Activated T-helper 2 cell treated with anti-CD3 and anti-CD28 coated beads, Interferon-gamma antibody, Interleukin-2, Interleukin-4, amounts not matched to agents 10 μg/mL and 5 μg/mL and 100 μg/mL, durations not matched to agents 14 hours and 24 hours and 36 hours (primary cell): Measurements from ENCODE around the gene HS3ST6. TPM values are rescaled to one million over a fixed set of nuclear protein-coding genes. Genes with fewer than 3 reads are reported as not detected.

Experiments
- DNase-seq: peaks from one replicate; pipeline ENCODE4 v3.0.0; 2021; ENCODE audit warnings: low spot score
- H3K27ac Mint-ChIP-seq: one replicate; pipeline ENCODE4 v1.8.0; 2021; ENCODE audit warnings: mixed read lengths
- H3K27me3 Mint-ChIP-seq: one replicate; pipeline ENCODE4 v1.8.0; 2021; ENCODE audit warnings: low read depth, mixed read lengths
- H3K36me3 Mint-ChIP-seq: one replicate; pipeline ENCODE4 v1.8.0; 2021; ENCODE audit warnings: low read depth, mixed read lengths
- H3K4me1 Mint-ChIP-seq: one replicate; pipeline ENCODE4 v1.8.0; 2021; ENCODE audit warnings: low read depth, mixed read lengths
- H3K4me3 Mint-ChIP-seq: one replicate; pipeline ENCODE4 v1.8.0; 2021; ENCODE audit warnings: low read depth, mild to moderate bottlenecking, moderate library complexity, mixed read lengths
- H3K9me3 Mint-ChIP-seq: one replicate; pipeline ENCODE4 v1.8.0; 2021; ENCODE audit warnings: mixed read lengths
- intact Hi-C: fragments of 100-400 bp; cut with micrococcal nuclease; formaldehyde crosslinking; loops from one replicate; pipeline ENCODE4 v1.15.1; 2023
- total RNA-seq: library from RNA; stranded (reverse); gene quantifications from 2 replicates; pipeline ENCODE4 v1.2.3, GENCODE V29; 2022

HS3ST6 gene
- total RNA-seq, 1 donor from 2014 or later, result not detected

DNA sequence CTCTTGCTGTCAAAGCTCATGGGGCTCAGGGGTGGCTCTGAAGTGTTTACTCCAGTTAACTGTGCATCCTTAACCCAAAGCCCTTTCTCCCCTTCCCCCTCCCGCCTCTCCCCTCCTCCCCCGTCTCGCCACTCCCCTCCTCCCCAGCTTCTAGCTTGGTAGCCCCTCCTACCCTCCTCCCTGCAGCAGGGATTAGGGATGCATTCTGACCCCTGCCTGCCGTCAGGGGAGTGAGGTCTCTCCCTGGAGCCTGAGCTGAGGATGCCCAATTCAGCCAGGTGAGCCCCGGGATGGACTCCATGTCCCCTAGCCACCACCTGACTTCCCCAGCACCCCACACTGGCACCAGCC is 1.6 kb downstream of the HS3ST6 start:
- DNase-seq, result no peak
- Mint-ChIP-seq H3K36me3 (no peaks in the 10 kb centered on the region), H3K4me1 (peaks cover 4% of the 10 kb centered on the region), H3K27me3 (peaks cover 42% of the 10 kb centered on the region), H3K27ac (no peak overlapping the region), H3K9me3 (no peaks in the 10 kb centered on the region), H3K4me3 (no peak overlapping the region)
- intact Hi-C loops, result no loop called here

DNA sequence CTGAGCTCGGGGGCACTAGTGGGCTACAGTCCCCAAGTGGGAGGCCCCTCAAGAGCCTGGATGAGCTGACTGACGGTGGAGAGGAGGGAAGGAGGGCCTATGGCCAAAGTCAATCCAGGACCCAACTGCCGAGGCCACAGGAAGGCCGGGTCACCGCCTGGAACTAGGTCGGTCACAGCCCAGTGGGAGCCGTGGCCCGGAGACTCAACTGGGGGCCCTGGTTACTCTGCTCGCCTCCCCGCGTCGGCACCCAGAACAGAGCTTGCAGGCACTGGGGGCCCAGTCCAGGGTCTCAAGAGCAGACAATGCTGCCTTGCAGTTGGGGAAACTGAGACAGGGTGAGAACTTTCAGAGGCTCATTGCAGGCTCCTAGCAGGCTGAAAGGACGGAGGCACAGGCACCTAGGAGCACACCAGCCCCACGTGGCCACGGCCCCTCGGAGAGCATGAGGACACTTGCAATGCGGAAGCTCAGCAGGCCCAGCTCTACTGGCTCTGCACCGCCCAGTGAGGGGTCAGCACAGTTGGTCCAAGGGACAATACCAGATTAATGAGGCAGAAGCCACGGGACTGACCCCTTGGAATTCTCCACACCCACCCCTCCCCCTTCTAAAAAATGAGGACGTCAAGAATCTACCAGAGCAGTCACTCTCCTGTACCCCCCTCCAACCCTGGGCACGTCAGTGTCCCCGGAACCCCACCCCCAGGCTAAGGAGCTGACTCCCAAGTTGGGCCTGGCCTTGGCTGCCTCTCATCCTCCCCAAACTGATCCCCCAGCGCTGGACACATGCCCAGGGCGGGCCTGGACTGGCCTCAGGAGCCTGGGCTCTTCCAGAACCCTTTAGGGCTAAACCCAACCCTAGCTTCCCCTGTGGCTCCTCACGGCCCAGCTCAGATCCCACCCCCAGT is 2.2 kb downstream of the HS3ST6 start:
- Mint-ChIP-seq H3K36me3 (no peaks in the 10 kb centered on the region), H3K27me3 (peaks cover 36% of the 10 kb centered on the region), H3K4me3 (no peak overlapping the region), H3K9me3 (no peaks in the 10 kb centered on the region), H3K4me1 (peaks cover 4% of the 10 kb centered on the region), H3K27ac (no peak overlapping the region)
- no peak for DNase-seq
- intact Hi-C loops, result no loop called here

DNA sequence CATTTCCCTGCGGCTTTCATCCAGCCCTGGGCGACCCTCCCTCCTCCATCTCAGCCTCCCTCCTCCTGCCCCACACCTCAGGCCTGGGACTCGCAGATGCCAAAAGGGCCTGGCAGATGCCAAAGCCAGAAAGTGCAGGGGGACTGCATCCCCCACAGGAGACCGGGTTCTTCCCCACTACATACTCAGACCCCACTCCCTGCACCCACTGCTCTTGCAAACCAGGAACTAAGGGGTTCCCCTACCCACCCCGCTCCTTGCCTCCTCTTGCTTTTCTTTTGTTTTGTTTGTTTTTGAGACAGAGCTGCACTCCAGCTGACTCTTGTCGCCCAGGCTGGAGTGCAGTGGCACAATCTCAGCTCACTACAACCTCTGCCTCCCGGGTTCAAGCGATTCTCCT is 3.2 kb downstream of the HS3ST6 start:
- Mint-ChIP-seq H3K4me1 (no peaks in the 10 kb centered on the region), H3K27ac (no peak overlapping the region), H3K9me3 (no peaks in the 10 kb centered on the region), H3K4me3 (no peak overlapping the region), H3K27me3 (peaks cover 27% of the 10 kb centered on the region), H3K36me3 (no peaks in the 10 kb centered on the region)
- DNase-seq, result no peak
- intact Hi-C loops, result no loop called here

DNA sequence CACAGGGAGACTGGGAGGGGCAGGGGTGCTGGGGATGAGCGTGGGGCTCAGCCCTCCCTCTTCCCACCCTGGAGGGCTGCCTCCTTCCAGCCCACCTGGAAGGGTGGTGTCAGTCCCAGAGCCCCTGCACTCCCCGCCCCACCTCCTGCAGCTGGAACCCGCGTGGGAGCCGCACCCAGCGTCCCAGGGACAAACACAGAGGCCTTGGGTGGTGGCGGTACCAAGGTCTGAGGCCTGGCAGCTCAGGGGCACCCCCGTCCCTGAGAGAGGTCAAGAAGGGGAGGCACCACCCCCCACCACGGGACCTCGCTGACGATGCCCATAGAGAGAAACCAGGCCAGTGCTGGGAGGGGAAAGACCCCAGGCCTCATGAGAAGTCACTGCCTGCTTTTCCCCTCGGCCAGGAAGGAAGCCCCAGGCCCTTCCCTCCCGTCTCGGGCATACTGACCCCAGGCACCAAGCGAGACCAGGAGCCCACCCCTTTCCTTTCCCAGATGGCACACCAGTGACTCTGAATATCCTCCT is 4.1 kb downstream of the HS3ST6 start:
- intact Hi-C loops, result no loop called here
- H3K4me1 Mint-ChIP-seq, result no peaks in the 10 kb centered on the region
- no peak for DNase-seq
- no peaks in the 10 kb centered on the region for H3K36me3 Mint-ChIP-seq
- no peak overlapping the region for H3K4me3 Mint-ChIP-seq
- H3K27me3 Mint-ChIP-seq, result peaks cover 25% of the 10 kb centered on the region
- H3K9me3 Mint-ChIP-seq, result no peaks in the 10 kb centered on the region
- H3K27ac Mint-ChIP-seq, result no peak overlapping the region

DNA sequence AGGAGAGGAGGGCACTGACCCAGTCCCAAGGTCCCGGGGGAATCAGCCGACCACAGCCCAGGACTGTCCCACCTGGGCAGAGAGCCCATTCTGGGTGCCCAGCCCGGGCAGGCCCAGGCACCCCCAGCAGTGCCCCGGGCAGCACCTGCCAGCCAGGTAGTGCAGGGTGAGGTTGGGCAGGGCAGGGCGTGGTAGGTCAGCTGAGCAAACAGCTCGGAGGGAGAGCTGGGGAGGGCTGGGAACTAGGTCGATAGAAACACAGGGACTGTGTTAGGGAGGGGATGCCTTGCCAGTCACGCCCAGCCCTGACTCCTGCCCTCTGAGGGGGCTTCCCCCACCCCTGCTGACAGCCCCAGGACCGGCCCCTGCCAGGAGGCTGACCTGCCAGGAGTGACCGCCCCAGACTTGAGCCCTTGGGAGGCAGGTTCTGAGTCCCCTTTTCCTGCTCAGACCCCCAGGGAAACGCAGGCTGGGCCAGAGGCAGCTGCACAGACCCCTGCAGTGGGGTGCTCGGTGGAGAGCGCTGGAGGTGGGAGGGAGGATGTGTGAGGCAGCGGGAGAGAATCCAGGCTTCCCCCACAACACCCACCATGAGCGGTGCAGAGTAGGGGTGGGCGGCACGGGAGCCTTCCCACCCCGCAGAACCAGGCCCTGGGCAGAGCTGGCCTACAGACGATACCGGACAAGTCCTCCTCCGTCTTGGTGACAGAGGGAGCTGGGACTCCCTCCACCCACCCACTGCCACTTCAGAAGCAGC is 4.7 kb downstream of the HS3ST6 start:
- intact Hi-C loops, result no loop called here
- no peak for DNase-seq
- H3K4me1 Mint-ChIP-seq, result no peaks in the 10 kb centered on the region
- no peak overlapping the region for H3K4me3 Mint-ChIP-seq
- H3K9me3 Mint-ChIP-seq, result no peaks in the 10 kb centered on the region
- H3K27ac Mint-ChIP-seq, result no peak overlapping the region
- no peaks in the 10 kb centered on the region for H3K36me3 Mint-ChIP-seq
- peaks cover 23% of the 10 kb centered on the region for H3K27me3 Mint-ChIP-seq

DNA sequence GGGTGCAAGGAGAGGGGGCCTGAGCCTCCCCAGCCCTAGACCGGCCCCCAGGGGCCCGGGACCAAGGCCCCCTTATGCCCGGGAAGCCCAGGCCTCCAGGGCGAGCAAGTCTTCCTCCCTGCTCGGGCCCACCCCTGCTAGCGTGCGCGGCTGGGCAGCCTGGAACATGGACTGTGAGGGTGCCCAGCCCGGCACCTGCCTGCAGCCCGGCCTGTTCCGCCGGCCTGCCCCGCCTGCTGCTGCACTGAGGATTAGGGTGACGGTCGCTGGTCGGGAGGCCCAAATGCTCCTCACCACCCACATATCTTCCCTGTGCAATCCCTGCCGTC is 6.0 kb downstream of the HS3ST6 start:
- H3K27me3 Mint-ChIP-seq, result peaks cover 23% of the 10 kb centered on the region
- no peak for DNase-seq
- no peaks in the 10 kb centered on the region for H3K4me1 Mint-ChIP-seq
- H3K36me3 Mint-ChIP-seq, result no peaks in the 10 kb centered on the region
- H3K9me3 Mint-ChIP-seq, result no peaks in the 10 kb centered on the region
- intact Hi-C loops, result no loop called here
- no peak overlapping the region for H3K4me3 Mint-ChIP-seq
- no peak overlapping the region for H3K27ac Mint-ChIP-seq

DNA sequence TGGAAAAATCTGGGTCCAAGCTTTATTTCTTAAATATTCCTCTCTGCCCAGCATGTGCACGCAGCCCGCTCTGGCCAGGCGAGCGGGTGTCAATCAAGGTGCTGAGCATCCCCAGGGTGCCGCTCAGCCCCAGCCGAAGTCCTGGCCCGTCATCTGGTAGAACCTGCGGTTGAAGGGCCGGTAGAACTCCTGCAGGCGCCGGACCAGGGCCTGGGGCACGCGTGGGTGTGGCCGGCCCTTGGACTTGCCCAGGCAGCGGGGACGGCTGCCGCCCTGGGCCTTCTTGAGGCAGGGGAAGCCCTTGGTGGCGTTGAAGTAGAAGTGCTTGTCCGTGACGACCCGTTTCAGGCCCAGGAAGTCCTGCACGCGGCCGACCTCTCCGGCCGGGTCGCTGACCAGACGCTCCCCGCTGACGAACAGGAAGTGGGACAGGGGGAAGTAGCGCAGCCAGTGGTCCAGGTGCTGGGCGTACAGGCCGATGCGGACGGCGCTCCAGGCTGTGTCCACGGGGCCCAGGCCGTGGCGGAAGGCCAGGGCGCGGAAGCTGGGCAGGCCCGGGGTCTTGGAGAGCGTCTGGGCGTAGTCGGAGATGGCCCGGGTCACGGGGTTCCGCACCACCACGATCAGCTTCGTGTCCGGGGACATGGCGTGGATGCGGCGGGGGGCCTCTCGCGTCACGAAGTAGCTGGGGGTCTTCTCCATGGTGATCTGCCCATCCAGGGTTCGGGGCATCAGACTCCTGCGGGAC is 6.6 kb downstream of the HS3ST6 start:
- Mint-ChIP-seq H3K36me3 (no peaks in the 10 kb centered on the region), H3K9me3 (no peaks in the 10 kb centered on the region), H3K27ac (no peak overlapping the region), H3K4me1 (no peaks in the 10 kb centered on the region), H3K27me3 (peaks cover 17% of the 10 kb centered on the region), H3K4me3 (no peak overlapping the region)
- no peak for DNase-seq
- intact Hi-C loops, result no loop called here

DNA sequence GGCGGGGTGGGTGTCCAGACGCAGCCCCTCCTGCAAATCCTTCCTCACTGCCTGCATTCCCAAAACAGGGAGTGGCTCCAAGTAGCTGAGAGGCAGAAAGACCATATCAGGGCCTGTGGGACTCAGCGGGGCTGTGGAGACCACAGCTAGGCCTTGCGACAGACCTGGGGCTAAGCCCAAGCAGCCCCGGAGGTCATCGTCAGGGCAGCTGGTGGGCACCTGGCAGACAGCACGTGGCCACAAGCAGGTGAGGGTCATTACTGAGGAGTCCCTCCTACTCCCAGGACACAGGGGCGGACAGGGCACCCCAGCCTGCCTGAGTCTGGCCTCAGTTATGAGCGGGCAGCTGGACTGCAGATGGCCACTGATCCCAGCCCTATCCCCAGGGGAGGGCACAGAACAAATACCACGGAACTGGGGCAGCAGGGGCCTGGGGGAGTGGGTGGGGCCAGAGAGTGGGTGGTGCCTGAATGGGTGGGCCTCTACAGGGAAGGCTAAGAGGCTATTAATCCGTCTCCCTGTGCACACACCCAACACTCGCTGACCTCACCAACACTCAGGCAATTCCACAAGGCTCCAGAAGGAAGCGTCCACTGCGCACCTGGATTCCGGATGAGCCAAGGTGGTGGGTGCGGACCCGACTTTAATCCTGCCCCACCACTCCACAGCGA is 8.5 kb downstream of the HS3ST6 start:
- no peak overlapping the region for H3K27ac Mint-ChIP-seq

DNA sequence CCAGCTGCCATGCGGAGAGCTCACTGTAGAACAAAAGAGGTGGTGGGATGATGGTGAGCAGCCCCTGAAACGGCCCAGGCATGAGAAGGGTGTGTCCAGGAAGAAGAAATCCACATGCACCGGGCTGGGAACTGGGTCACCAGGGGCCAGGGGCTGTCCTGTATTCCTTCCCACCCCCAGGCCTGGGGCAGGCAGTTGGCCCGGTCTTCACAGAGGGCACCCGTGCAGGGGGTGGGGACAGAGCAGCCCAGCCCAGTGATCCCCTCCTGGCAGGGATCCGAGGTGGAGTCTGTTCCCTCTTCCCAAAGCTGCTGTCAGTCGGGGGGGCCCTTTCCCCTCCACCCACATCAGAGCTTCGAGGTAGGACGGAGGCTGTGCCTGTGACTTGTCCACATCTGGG is 9.2 kb downstream of the HS3ST6 start:
- Mint-ChIP-seq H3K4me3 (no peak overlapping the region), H3K27ac (no peak overlapping the region), H3K4me1 (no peaks in the 10 kb centered on the region), H3K9me3 (no peaks in the 10 kb centered on the region), H3K27me3 (peaks cover 4% of the 10 kb centered on the region), H3K36me3 (no peaks in the 10 kb centered on the region)
- no peak for DNase-seq
- intact Hi-C loops, result no loop called here

More for the DNA sequence above, 8.5 kb downstream of the HS3ST6 start:
- H3K9me3 Mint-ChIP-seq, result no peaks in the 10 kb centered on the region
- no peaks in the 10 kb centered on the region for H3K36me3 Mint-ChIP-seq
- H3K4me3 Mint-ChIP-seq, result no peak overlapping the region
- peaks cover 4% of the 10 kb centered on the region for H3K27me3 Mint-ChIP-seq
- DNase-seq, result no peak
- intact Hi-C loops, result no loop called here
- no peaks in the 10 kb centered on the region for H3K4me1 Mint-ChIP-seq

DNA sequence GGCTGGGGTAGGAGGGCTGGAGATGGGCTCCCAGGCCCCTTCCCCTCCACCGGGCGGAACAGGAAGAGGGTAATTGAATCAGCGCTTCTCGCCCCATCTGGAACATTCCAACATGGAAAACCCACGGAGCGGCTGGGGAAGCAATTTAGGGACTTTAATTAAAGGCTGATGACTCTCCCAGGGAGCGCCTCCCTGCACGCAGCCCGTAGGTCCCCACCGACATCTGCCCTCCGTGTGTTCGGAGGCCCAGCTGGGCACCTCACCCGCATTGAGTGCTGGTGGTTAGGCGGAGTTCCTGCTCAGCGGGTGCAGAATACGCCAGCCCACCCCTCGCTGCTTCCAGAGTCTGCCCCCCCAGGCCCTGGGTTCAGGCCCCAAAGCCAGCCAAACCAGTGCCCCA is 10.0 kb downstream of the HS3ST6 start:
- Mint-ChIP-seq H3K4me1 (no peaks in the 10 kb centered on the region), H3K36me3 (no peaks in the 10 kb centered on the region), H3K9me3 (no peaks in the 10 kb centered on the region), H3K27ac (no peak overlapping the region), H3K27me3 (peaks cover 4% of the 10 kb centered on the region), H3K4me3 (no peak overlapping the region)
- DNase-seq, result no peak
- intact Hi-C loops, result no loop called here

DNA sequence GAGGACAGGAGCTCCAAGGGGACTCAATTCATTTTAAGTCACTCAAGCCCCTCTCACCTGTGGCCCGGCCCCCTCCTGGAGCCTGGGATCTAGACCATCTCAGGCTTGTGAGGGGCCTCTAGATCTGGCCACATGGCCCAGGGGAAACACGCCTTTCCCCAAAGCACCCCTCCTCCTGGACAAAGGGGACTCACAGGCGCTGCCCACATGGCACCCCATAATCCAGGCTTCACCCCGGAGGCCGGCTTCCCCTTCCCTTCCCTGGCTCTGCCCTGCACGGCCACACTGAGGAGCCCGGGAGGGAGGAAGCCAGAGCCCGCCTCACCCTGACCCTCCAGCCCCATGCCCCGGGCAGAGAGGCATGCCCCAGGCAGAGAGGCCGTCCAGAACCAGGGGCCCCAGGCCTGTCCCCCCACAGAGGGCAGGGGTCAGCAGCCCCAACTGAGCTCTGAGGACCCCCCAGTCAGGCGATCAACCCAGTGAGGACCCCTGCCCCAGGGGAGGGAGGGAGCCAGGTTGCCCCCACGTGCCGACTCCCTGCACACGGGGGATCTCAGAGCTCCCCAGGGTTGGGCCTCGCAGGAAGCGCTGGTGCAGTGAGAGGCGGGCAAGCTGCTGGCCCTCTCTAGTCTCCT is 10.9 kb downstream of the HS3ST6 start:
- intact Hi-C loops, result no loop called here

DNA sequence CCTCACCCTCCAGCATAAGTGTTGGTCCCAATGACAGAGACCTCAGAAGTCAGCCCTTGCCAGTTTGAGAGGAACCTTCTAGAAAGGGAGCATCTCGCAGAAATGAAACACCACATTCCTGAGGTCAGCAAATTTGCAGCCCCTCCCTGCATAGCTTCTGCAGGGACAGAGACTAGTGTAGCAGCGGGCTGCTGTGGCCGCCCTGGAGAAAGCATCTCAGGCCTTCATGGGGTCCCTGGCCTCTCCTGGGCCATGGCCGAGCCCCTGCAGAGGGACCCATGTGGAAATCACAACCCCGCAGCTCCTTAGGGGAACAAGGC is 11.4 kb downstream of the HS3ST6 start:
- H3K4me1 Mint-ChIP-seq, result no peaks in the 10 kb centered on the region
- no peaks in the 10 kb centered on the region for H3K36me3 Mint-ChIP-seq

More for the DNA sequence above, 10.9 kb downstream of the HS3ST6 start:
- no peaks in the 10 kb centered on the region for H3K36me3 Mint-ChIP-seq
- no peak for DNase-seq
- no peak overlapping the region for H3K27ac Mint-ChIP-seq
- H3K27me3 Mint-ChIP-seq, result peaks cover 4% of the 10 kb centered on the region
- no peaks in the 10 kb centered on the region for H3K9me3 Mint-ChIP-seq
- no peak overlapping the region for H3K4me3 Mint-ChIP-seq
- H3K4me1 Mint-ChIP-seq, result no peaks in the 10 kb centered on the region

More for the DNA sequence above, 11.4 kb downstream of the HS3ST6 start:
- Mint-ChIP-seq H3K27me3 (peaks cover 4% of the 10 kb centered on the region), H3K27ac (no peak overlapping the region), H3K4me3 (no peak overlapping the region), H3K9me3 (no peaks in the 10 kb centered on the region)
- intact Hi-C loops, result no loop called here
- no peak for DNase-seq
